CD4-positive, alpha-beta T cell treated with Interferon gamma for 1 hour (primary cell): ENCODE measurements around the gene ASB18.

Experiments used
- DNase-seq: peaks from one replicate; pipeline ENCODE4 v3.0.0-alpha.2; 2020

ASB18 gene

GRCh38 chr2:236240228-236240990 lies 23.8 kb downstream of the ASB18 start:
- no peak for DNase-seq

GRCh38 chr2:236239276-236240065 lies 24.7 kb downstream of the ASB18 start:
- no peak for DNase-seq

GRCh38 chr2:236238751-236239150 lies 25.5 kb downstream of the ASB18 start:
- DNase-seq = no peak

GRCh38 chr2:236237468-236238190 lies 26.6 kb downstream of the ASB18 start:
- no peak for DNase-seq

- DNase-seq = no peak
These were observed 27.4 kb downstream of the ASB18 start for GRCh38 chr2:236236559-236237452.

- DNase-seq = no peak
These were observed 35.0 kb downstream of the ASB18 start for GRCh38 chr2:236229186-236229585.

- DNase-seq = no peak
These were observed 40.5 kb downstream of the ASB18 start for GRCh38 chr2:236223675-236224074.

GRCh38 chr2:236221798-236222197 lies 42.4 kb downstream of the ASB18 start:
- no peak for DNase-seq

- DNase-seq = no peak
These were observed 44.8 kb downstream of the ASB18 start for GRCh38 chr2:236219411-236219810.

- DNase-seq = no peak
These were observed 46.3 kb downstream of the ASB18 start for GRCh38 chr2:236217926-236218325.

GRCh38 chr2:236216711-236217110 lies 47.5 kb downstream of the ASB18 start:
- DNase-seq = no peak

- DNase-seq = no peak
These were observed 48.4 kb downstream of the ASB18 start for GRCh38 chr2:236215761-236216333.

- DNase-seq = no peak
These were observed 49.0 kb downstream of the ASB18 start for GRCh38 chr2:236215196-236215595.

- no peak for DNase-seq
These were observed 49.7 kb downstream of the ASB18 start for GRCh38 chr2:236214376-236214995.

- DNase-seq = no peak
These were observed 52.9 kb downstream of the ASB18 start for GRCh38 chr2:236211296-236211695.

GRCh38 chr2:236210536-236210935 lies 53.7 kb downstream of the ASB18 start:
- no peak for DNase-seq

- DNase-seq = no peak
These were observed 54.2 kb downstream of the ASB18 start for GRCh38 chr2:236209996-236210395.

- DNase-seq = no peak
These were observed 54.7 kb downstream of the ASB18 start for GRCh38 chr2:236209535-236209934.

- no peak for DNase-seq
These were observed 55.9 kb downstream of the ASB18 start for GRCh38 chr2:236208019-236208926.

GRCh38 chr2:236207472-236207871 lies 56.7 kb downstream of the ASB18 start:
- no peak for DNase-seq
